Nephron (organoid): ENCODE results near the gene TM7SF2.
"Not testable (repeated sequence)": the region's sequence is repeated elsewhere in the genome, so short reads cannot be mapped to it uniquely, and the experiment has no call there.

Experiments used
- H3K27ac Mint-ChIP-seq, 3 experiments: 2 replicates each; pipeline ENCODE4 v1.8.0; 2020; ENCODE audit warnings: mixed read lengths in 3 of 3, mild to moderate bottlenecking in 2 of 3, moderate library complexity in 1 of 3
- H3K27me3 Mint-ChIP-seq: 2 replicates; pipeline ENCODE4 v1.8.0; 2021; ENCODE audit warnings: low read depth, mild to moderate bottlenecking, moderate library complexity, mixed read lengths
- H3K36me3 Mint-ChIP-seq: 2 replicates; pipeline ENCODE4 v1.8.0; 2020; ENCODE audit warnings: low read depth, mixed read lengths
- H3K4me1 Mint-ChIP-seq: 2 replicates; pipeline ENCODE4 v1.8.0; 2020; ENCODE audit warnings: mixed read lengths
- H3K4me3 Mint-ChIP-seq, 3 experiments: 2 replicates each; pipeline ENCODE4 v1.8.0; 2020; ENCODE audit warnings: mild to moderate bottlenecking in 3 of 3, mixed read lengths in 3 of 3, moderate library complexity in 2 of 3
- H3K9me3 Mint-ChIP-seq: 2 replicates; pipeline ENCODE4 v1.8.0; 2020; ENCODE audit warnings: mixed read lengths
- CTCF ChIP-seq, 3 experiments: fragments of 200-600 bp; sonication (generic); IDR thresholded peaks; one replicate each; pipeline ENCODE4 v1.5.0; 2021; ENCODE audit warnings: antibody characterized with exemption in 3 of 3; ENCODE audit not compliant: unreplicated experiment in 3 of 3

The TM7SF2 gene

DNA sequence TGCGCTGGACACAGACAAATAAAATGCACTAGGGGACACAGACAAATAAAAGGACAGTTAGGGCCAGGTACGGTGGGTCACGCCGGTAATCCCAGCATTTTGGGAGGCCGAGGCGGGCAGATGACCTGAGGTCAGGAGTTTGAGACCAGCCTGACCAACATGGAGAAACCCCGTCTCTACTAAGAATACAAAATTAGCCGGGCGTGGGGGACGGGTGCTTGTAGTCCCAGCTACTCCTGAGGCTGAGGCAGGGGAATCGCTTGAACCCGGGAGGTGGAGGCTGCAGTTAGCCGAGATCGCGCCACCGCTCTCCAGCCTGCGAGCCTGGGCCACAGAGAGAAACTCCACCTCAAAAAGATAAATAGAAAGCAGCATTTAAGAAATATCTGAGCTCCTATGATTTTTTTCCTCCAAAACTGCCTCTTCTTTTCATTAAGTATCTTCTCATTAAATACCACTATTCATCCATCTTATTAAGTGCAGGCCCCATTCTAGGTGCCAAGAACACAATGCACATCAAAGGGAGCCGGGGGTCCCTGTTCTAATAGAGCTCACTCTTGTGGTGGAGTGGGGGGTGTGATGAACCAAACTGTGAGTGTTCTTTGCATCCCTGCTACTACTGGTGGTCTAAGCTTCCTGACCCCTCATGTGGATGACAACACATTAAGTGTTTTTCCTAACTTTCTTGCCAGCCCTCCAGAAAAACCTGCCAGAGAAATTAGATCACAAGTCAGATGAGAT lies 6.6 kb downstream of the TM7SF2 start:
- Mint-ChIP-seq H3K4me1 (peaks cover 33% of the 10 kb centered on the region), H3K27me3 (no peaks in the 10 kb centered on the region), H3K36me3 (peaks cover 32% of the 10 kb centered on the region), H3K4me3 (peak overlapping the region; percentile 90 to 100 (median 90)), H3K9me3 (no peaks in the 10 kb centered on the region), H3K27ac (peak overlapping the region; percentile 80 to 91 (median 84))
- TF ChIP-seq CTCF (IDR thresholded peaks at IDR 0.05; ENCODE audit: unreplicated experiment in 3 of 3): peak in 1 of 3 experiments; percentile 48

DNA sequence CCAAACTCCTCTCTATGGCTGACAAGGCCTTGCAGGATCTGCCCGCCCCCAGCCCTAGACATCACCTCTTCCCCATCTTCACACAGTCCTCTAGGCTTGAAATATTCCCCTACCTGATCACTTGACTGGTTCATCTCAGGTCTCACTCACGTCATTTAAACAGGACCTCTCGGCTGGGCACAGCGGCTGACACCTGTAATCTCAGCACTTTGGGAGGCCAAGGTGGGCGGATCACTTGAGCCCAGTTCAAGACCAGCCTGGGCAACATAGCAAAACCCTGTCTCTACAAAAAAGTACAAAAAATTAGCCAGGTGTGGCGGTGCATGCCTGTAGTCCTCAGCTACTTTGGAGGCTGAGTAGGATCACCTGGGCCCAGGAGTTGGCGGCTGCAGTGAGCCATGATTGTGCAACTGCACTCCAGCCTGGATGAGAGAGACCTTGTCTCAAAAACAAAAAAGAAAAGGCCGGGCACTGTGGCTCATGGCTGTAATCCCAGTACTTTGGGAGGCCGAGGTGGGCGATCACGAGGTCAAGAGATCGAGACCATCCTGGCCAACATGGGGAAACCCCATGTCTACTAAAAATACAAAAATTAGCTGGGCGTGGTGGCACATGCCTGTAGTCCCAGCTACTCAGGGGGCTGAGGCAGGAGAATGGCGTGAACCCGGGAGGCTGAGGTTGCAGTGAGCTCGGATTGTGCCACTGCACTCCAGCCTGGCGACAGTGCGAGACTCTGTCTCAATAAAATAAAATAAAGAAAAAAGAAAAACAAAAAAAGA lies 7.4 kb downstream of the TM7SF2 start:
- Mint-ChIP-seq H3K36me3 (peaks cover 34% of the 10 kb centered on the region), H3K4me3 (peak overlapping the region; percentile 76 to 100 (median 98)), H3K4me1 (peaks cover 26% of the 10 kb centered on the region), H3K27ac (peak overlapping the region in 2 of 3 experiments; percentile 32 to 44)
- not testable (repeated sequence) for H3K27me3 Mint-ChIP-seq, H3K9me3 Mint-ChIP-seq

GRCh38 chr11:65119670-65119995 lies 8.0 kb downstream of the TM7SF2 start:
- Mint-ChIP-seq H3K27me3 (no peaks in the 10 kb centered on the region), H3K36me3 (peaks cover 39% of the 10 kb centered on the region), H3K27ac (peak overlapping the region in 1 of 3 experiments; percentile 32)

GRCh38 chr11:65120831-65121230 lies 9.2 kb downstream of the TM7SF2 start:
- no peaks in the 10 kb centered on the region for H3K9me3 Mint-ChIP-seq
- peaks cover 28% of the 10 kb centered on the region for H3K4me1 Mint-ChIP-seq
- peak overlapping the region; percentile 94 to 98 (median 97) for H3K27ac Mint-ChIP-seq
- H3K27me3 Mint-ChIP-seq: no peaks in the 10 kb centered on the region
- peaks cover 42% of the 10 kb centered on the region for H3K36me3 Mint-ChIP-seq
- H3K4me3 Mint-ChIP-seq: peak overlapping the region; percentile 98 to 100 (median 99)
- no peak for TF ChIP-seq CTCF (IDR thresholded peaks at IDR 0.05; ENCODE audit: unreplicated experiment in 3 of 3)

More at GRCh38 chr11:65119670-65119995, 8.0 kb downstream of the TM7SF2 start:
- no peak for TF ChIP-seq CTCF (IDR thresholded peaks at IDR 0.05; ENCODE audit: unreplicated experiment in 3 of 3)
- H3K4me3 Mint-ChIP-seq: peak overlapping the region; percentile 76 to 100 (median 98)
- no peaks in the 10 kb centered on the region for H3K9me3 Mint-ChIP-seq
- H3K4me1 Mint-ChIP-seq: peaks cover 28% of the 10 kb centered on the region

GRCh38 chr11:65121447-65121864 lies 9.8 kb downstream of the TM7SF2 start:
- peak overlapping the region; percentile 94 to 98 (median 97) for H3K27ac Mint-ChIP-seq
- H3K9me3 Mint-ChIP-seq: no peaks in the 10 kb centered on the region
- no peaks in the 10 kb centered on the region for H3K27me3 Mint-ChIP-seq
- peak overlapping the region; percentile 98 to 100 (median 99) for H3K4me3 Mint-ChIP-seq
- H3K36me3 Mint-ChIP-seq: peaks cover 44% of the 10 kb centered on the region
- peaks cover 28% of the 10 kb centered on the region for H3K4me1 Mint-ChIP-seq
- TF ChIP-seq CTCF (IDR thresholded peaks at IDR 0.05; ENCODE audit: unreplicated experiment in 3 of 3): no peak

GRCh38 chr11:65121865-65122696 lies 10.4 kb downstream of the TM7SF2 start, which contains the start of the genes FAU and MRPL49:
FAU (minus strand) TSS chr11:65122134; CDS start chr11:65121813, 321 bp downstream.
MRPL49 (plus strand) TSS chr11:65122321; CDS start chr11:65122347, 26 bp downstream.
- peaks cover 49% of the 10 kb centered on the region for H3K36me3 Mint-ChIP-seq
- no peaks in the 10 kb centered on the region for H3K9me3 Mint-ChIP-seq
- no peaks in the 10 kb centered on the region for H3K27me3 Mint-ChIP-seq
- peaks cover 28% of the 10 kb centered on the region for H3K4me1 Mint-ChIP-seq
- TF ChIP-seq CTCF (IDR thresholded peaks at IDR 0.05; ENCODE audit: unreplicated experiment in 3 of 3): no peak
- H3K4me3 Mint-ChIP-seq: peak within 1 kb of the TSS; percentile 98 to 100 (median 99)
- H3K27ac Mint-ChIP-seq: peak within 1 kb of the TSS; percentile 94 to 98 (median 97)
